NCI-H128 (cell line): ENCODE results near the gene TNK2.
A peak's percentile ranks its signal among the peaks of the same experiment; 100 is the strongest.
"Not testable (repeated sequence)": the region's sequence is repeated elsewhere in the genome, so short reads cannot be mapped to it uniquely, and the experiment has no call there.

Experiments used
- DNase-seq: peaks from one replicate; lab custom pipeline; 2025; ENCODE audit not compliant: unreplicated experiment; lab: John Stamatoyannopoulos, UW

Gene TNK2

DNA sequence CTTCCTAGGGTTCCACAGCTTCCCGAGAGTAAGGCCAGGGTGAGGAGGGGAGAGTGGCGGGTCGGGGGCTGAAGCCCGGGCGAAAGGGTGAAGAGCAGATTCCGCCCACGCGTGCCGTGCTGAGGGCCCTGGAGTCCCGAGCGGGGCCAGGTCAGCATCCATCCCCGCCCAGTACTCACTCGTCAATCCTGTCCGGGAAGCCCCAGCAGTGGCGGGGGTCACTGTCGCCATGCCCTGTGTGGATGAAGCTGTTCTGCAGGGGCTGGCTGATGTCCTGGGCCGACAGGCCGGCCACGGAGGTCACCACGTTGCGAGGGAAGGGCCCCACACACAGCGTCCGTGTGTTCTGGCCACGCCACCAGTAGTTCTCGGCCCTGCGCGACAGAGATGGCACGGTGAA lies 36.3 kb downstream of the TNK2 start:
- no peak for DNase-seq

DNA sequence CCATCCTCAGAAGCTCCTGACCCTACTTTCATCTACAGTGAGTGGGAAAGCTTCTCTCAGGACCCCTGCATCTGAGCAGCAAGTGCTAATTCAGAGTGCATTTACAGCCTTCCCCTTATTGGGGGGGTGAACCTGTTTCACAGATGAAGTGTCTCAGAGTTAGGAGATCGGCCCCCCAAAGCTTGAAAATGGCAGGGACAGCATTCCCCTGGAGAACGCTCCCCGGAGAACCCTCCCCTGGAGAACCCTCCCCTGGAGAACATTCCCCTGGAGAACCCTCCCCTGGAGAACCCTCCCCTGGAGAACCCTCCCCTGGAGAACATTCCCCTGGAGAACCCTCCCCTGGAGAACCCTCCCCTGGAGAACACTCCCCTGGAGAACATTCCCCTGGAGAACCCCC lies 36.7 kb downstream of the TNK2 start:
- not testable (repeated sequence) for DNase-seq

DNA sequence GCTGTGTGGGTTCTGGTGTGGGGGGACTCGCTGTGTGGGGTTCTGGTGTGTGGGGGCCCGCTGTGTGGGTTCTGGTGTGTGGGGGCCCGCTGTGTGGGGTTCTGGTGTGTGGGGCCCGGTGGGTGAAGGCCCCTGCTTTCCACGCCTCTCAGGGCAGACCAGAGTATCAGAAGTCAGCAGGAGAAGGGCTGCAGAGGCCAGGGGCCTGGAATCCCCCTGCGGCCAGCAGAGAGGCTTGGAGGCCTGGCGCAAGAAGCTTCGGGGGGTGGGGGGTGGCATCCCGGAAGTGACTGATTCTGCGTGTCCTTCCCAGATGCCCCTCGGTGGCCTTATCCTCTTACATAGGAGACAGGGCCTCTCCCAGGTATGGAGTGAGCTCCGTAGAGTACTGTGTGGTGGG lies 37.4 kb downstream of the TNK2 start:
- DNase-seq = no peak

DNA sequence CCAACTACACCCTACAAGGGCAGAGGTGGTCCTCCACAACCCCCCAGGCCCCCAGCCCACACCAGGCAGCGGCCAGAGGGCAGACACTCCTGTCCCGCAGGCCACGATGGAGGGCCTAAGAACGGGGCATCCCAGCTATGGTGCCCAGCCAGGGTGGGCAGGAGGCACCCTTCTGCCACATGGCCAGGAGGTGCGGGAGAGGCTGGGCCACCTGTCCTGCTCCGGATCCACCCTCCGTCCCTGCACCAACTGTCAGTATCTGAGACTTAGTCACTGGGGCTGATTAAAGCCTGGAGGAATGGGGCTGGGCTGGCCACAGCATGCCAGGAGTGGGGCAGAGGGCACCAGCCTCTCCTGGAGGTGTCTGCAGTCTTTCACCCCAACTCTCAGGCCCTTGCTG lies 37.9 kb downstream of the TNK2 start:
- DNase-seq = no peak

DNA sequence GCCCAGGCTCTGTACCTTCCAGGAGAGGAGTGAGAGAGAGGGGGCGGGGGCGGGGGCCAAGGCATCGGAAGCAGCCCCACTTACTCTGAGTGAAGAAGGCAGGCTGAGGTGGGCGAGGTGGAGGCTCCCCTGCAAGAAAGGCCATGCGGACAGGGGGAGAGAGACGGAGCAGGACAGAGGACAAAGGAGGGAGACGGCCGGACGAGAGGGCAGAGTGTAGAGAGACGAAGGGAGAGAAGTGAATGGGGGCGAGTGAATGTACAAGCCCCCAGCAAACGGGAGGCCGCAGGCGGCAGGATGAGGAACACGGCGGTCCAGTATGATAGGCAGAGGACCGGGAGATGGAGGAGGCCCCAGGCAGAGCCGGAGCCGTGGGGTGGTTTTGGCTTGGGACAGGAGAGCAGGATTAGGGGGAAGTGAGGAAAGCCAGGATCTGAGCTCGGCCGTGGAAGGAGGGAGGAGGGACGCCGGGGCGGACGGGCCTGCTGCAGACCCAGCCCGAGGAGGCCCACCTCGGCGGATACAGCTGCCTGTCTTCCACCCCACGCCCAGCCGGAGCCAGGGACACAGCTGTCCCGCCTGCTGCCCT lies 38.8 kb downstream of the TNK2 start:
- DNase-seq = no peak

DNA sequence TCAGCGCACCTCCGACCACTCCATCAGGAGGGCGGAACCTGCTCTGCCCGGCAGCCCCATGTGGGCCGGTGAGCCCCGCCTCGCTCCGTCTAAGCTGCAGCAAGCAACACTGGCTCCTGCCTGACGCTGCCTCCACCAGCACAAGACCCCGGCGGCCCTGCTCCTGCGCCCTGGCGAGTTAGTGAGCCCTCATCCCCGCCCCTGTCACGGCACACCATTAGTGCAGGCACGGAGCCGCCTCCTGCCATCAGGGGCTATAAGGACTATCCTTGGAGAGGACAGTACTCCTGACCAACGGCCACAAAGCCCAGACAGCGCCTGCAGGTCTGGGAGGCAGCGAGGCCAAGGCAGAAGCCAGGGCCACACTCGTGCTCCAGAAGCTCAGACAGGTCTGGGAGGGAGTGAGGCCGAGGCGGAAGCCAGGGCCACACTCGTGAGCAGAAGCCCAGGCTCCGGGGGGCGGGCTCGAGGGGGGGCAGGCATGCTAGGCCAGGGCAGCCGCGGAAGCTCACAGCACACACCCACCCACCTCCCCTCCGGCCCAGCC lies 39.4 kb downstream of the TNK2 start:
- DNase-seq = no peak

DNA sequence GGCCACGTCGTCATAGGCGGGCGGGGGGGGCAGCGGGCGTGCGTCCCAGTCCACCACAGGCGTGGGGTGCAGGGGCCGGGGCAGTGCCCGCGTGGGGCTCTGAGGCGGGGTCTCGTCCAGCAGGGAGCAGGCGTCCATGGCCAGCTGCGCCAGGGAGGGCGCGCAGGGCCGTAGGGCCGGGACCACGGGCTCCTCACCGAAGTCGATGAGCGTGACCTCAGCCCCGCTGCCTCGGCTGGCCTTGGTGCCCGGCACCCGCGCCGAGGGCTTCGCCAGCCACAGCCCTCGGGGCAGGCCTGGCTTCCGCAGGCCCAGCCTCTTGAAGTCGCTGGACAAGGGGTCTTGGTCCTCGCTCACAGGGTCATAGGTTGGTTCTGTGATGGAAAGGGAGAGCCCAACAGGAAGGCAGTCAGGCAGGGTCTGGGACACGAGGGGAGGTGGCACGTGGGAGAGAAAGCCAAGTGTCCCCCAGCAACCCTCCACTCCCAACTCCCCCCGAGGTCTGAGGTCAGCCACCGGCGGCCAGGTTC lies 40.0 kb downstream of the TNK2 start:
- DNase-seq = no peak

DNA sequence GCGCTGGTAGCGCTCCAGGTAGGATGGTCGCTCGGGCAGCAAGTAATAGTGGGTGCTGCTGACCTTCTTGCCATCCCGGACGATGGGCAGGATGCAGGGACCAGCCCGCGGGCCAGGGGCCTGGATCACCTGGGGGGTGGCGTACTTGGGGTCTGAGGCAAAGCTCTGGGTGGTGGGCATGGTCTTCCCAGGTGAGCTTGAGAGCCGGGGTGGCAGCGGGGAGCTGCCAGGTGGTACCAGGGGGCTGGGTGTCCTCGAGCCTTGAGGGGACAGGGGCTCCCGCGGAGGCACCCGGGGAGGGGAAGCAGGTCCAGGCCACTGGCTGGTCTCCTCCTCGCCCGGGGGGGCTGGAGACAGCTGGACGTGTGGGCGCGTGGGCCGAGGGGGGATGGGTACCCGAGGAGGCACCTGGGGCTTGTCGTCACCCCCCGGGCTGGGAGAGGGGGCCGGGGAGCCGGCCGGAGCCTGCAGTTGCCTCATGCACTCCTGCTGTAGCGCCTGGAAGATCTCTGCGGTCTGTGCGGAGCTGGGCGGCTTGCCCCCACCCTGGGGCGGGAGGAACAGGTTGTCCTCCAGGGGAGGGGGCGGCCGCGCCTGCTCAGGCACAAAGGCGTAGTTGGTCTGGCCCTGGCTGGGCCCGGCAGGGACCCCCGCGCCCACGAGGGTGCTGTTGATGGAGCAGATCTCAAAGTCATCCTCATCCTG lies 40.6 kb downstream of the TNK2 start:
- no peak for DNase-seq

DNA sequence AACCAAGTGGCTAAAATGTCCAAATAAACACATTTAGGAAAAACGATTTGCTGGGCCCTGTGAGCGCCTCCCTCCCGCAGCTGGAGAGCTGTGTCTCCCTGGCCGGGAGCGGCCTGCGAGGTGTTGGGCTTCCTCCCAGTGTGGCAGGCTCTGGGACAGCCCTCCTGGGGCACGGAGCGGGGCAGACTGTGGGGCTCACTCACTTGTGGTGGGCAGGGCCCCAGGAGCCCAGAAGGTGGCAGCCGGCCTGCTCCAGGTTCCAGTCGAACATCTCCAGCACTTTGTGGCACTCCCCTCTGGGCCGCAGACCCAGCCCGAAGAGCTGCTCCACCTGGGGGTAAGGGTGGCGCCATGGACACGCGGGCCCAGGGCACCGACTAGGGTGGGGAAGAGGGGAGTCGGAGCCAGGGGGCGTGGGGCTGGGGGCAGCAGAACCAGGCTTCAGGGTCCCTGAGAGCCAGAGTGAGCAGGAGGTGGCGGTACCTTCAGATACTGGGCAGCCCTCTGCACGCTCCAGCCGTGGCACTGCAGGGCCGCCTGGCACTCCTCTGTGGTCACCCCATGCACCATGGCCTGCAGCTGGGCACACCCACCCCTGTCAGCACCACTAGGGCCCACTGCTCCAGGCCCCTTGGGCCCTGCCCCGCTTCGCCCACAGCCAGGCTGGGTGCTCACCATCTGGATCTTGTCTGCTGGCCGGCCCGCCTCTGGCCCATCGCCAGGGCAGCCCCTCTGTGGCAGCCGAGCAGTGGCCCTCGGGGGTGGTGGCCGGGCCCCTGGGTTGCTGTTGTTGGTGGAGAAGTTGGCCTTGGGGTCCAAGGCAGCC lies 41.5 kb downstream of the TNK2 start:
- no peak for DNase-seq

DNA sequence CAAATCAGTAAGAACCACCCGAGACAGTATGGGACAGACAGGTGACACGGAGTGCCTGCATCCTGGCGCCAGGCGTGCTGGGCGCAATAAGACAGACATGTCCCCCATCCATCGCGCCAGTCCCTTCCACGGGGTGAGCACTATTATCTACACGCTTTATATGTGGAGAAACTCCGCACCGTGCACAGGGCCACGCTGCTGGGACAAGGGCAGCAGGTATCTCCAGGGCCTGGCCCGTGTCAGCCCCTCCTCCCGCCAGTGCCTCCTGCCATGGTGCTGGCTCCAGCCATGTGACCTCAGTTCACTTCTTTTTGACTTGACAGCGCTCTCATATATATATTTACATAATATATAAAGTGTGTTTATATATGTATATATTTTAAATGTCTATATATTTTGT lies 42.6 kb downstream of the TNK2 start:
- DNase-seq = no peak

DNA sequence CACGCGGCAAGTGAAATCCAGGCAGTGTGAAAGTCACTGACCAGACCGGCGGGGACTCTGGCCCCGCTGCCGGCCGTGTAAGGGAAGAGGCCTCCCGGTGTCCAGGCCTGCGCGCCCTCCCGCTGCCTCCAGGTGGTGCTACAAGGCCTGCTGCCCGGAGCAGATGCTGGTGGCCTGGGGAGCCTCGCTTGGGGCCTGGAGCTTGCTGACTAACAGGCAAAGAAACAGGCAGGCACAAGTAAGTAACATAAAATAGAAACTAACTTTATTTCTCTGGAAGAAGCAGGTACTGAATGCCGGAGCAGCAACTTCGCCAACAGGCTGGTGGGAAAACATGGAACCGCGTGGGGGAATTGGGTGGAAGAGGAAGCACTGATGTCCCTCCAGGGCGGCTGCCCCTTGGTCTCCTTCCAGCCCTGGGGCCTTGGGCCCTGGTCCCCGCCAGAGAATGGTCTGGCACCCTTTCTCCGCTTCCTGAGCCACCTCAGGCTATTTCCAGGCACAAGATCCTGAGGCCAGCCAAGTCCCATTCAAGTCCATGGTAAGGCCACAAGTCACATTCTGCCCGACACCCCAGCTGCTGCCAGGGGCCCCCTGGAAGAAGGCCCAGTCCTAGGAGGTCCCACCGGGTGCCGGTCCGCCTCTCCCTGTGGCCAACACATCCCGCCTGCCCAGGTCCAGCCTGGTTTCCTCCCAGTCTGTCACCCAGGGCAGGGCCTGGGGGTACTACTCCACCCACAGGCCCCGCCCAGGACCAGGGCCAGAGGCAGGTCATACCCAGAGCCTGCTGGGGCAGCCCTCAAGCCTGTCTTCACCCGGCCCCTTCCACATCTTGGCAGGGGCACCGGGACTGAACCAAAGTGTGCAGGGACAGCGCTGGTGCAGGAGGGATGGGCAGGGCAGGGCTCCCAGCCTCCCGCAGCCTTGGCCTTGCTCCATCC lies 45.0 kb downstream of the TNK2 start:
- no peak for DNase-seq

DNA sequence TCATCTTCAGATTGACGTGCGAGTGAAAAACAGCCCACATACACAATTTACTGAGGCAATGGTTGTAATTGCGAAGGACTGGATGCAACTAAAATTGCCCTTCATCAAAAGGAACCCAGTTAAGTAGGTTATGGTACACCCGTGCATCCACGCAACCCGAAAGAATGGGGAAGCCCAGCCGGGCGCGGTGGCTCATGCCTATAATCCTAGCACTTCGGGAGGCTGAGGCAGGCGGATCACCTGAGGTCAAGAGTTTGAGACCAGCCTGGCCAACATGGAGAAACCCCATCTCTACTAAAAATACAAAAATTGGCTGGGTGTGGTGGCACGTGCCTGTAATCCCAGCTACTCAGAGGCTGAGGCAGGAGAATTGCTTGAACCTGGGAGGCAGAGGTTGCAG lies 46.0 kb downstream of the TNK2 start:
- DNase-seq = not testable (repeated sequence)

DNA sequence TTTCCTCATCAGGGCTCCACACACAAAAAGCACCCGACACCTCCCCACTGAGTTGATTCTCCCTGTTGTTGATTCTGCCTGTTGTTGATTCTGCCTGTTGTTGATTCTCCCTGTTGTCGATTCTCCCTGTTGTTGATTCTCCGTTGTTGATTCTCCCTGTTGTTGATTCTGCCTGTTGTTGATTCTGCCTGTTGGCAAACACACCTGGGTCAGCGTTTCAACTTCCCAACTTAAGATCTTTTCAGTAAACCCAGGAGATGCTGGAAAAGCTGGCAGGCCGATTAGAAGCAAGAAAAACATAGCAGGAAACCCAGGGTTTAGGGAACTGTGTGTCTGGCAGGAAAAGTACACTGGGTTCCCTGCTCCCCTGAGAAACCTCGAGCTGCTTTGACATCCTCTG lies 47.9 kb downstream of the TNK2 start:
- DNase-seq = no peak

DNA sequence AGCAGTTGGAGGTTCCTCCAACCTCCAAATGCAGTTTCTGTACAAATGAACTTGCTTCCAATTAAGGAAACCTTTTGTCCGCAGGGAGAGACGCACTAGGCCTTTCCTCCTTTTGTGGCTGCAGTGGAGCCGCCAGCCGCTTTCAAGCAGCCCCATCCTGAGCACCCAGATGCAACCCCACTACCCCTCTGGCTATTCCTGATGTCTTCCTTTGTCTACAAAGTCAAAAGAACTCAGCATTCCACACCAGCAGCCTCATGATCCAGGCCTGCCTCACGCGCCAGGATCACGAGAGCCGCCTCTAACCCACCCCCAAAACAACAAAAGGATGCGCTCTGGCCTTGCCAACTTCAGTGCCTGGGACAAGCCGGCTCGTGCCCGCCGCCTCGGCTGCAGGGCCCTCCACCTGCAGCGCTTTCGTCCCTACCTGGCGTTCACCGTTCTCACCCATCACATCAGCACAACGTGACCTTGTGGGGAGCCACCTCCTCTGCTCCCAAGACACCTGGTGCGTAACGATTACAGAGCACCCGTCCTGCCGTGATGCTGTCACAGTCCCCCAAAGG lies 48.4 kb downstream of the TNK2 start:
- DNase-seq = no peak

DNA sequence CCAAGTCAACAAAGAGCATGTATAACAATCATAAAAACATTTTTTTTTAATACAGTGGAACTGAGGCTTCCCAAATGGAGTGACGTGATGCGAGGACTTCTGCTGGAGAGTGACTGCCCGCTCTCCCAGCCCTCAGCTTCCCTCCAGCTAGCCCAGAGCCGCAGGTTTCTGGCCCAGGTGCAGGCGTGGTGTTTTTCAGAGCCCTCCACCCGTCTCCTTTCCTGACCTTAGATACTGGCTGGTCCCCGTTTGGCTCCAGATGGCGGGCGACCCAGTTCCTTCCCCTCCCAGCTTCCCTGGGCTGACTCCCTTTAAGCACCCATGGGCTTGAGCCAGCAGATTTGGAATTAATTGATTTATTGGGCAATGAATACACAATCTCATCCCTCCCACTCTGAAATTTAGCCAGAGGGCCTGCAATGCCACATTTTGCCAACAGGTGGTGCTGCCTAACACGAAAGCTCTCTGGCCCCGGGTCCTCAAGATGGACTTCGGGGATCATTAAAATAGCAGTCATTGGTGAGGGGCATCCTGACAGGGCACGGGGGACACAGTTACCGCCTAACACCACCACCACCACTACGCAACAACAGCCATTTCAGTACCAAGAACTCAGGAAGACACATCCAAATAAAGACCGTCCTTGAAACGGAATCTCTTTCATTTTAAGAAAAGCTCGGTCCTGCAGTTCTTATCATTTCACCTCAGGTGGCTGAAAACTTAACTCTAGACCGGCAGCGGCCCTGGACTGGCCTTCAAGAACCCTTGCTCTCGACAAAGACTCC lies 49.1 kb downstream of the TNK2 start:
- peak; percentile 57 for DNase-seq

DNA sequence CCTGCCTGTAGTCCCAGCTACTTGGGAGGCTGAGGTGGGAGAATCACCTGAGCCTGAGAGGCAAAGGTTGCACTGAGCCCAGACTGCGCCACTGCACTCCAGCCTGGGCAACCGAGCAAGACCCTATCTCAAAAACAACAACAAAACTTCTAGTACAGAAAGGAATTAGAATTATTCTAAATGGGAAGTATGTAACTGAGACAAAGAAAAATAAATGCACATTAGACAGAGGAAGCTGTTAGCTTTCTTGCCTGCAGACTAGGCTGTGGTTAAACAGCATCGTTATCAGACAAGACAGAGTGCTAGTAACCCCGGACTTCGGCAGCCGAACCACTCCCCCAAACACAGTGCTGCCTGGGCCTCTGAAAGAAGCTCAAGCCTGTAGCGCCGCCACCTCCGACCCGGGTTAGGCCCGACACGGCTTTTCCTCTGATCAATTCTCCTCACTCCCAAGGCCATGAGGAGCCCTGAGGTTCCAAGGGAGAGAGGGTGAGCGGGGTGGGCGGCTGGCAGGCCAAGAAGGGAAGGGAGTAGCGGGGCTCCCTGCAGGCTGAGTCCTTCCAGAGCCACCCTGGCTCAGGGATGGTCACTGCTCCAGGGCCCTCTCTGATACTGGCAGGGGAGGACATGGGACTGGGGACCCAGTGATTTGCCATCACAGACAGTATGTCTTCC lies 51.8 kb downstream of the TNK2 start:
- DNase-seq = no peak

DNA sequence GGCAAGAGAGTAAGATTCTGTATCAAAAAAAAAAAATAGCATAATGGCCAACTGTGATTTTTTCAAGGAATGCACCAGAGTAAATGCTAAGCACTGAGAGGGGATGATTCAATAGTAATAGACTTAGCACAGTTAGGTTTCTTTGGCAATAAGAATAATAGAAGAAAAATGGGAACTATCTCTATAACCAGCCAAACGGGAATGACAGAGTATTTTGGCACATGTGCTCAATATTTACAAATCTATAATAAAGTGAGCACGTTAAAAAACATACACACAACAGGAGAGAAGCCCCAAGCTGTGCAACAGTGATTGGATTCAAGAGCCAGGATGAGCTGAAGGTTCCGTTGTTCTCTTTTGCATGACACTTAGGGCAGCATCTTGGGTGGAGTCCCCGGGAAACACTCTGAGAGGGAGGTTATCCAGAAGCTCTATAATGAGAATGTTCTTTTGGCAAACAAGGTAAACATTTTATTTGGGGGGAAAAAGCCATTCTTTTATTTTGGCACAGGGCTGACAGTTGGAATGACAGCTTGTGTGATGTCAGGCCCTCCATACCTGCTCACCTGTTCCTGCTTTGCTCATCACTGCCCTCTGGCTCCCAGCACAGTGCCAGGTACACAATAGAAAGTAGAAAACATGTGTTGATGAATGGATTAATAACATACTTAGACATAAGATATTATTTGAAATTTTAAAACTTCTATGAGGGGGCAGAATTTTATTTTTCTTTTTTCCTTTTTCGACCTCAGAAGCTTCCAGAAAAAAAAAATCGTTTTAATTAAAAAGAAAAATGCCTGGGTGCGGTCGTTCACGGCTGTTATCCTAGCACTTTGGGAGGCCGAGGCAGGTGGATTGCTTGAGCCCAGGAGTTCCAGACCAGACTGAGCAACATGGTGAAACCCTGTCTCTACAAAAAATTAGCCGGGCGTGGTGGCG lies 52.6 kb downstream of the TNK2 start:
- DNase-seq = peak; percentile 19
